HG03060 (cell line): ENCODE results near the gene GABRB2.
"Not testable (repeated sequence)": the region's sequence is repeated elsewhere in the genome, so short reads cannot be mapped to it uniquely, and the experiment has no call there.

ENCODE experiments used
- ATAC-seq: cut with Tn5 transposase; IDR thresholded peaks from one replicate; pipeline ENCODE4 v1.9.1; 2021; ENCODE audit warnings: low read depth, moderate number of reproducible peaks; ENCODE audit not compliant: unreplicated experiment

Gene GABRB2

DNA sequence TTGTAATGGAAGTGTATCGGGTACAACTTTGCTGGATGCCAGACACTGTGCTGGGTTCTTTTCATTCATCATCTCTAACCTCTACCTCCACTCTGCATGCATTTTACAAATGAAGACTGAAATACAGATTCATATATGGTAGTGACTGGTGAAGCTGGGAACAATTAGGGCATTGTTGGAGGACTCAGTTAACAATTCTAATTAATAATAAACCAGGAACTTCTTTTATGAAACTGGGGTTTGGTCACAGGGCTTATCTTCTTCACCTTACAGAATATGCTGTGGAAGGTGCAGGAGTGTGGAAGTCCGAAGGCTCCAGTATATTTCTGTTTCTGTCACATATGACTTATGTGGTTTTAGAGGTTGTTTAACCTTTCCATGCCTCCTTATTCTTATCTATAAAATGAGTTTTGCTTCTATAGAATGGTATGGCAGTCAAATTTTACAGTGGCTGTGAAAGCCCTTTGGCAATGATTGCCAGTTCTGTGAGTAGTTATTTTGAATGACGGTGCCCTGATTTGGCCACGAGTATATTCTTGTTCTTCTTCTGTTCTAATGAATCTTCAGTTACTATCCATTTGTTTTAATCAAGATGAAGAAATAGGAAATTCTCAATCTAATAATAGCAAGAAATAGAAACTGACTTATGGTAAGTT lies 284.7 kb downstream of the GABRB2 start:
- ATAC-seq: peak; percentile 48

DNA sequence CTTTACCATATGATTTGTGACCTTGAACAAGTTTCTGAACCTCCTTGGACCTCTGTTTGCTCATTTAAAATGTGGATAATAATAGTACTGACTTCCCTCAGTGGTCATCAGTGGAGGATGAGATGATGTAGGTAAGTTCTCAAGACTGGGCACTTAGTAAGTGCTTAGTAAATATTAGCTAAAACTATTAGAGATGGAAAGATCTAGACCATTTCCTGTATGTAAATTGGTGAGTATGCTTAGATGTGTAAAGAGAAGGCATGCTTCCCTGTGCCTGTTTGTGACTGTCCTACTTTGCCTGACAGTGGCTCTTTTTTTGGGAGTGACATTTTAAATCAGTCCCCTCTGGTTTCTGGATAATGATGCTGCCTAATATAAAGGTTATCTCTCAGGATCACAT lies 288.1 kb downstream of the GABRB2 start:
- no peak for ATAC-seq

DNA sequence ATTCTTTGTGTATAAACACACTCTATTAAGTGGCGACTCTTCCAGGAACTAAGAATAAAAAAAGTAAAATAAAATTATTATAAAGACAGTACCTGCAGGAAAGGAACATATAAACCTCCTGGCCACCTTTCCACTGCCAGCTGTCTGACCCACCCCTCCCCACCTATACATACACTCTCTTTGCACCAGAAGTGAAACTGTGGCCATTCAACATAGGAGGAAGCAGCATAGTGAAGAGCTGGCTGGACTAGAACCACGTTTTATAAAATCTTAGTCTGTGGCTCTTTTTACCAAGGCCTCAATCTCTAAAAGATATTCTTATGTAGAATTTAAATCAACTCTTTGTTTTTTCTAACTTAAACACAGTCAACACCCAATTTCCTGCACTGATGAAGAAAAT lies 289.6 kb downstream of the GABRB2 start:
- no peak for ATAC-seq

DNA sequence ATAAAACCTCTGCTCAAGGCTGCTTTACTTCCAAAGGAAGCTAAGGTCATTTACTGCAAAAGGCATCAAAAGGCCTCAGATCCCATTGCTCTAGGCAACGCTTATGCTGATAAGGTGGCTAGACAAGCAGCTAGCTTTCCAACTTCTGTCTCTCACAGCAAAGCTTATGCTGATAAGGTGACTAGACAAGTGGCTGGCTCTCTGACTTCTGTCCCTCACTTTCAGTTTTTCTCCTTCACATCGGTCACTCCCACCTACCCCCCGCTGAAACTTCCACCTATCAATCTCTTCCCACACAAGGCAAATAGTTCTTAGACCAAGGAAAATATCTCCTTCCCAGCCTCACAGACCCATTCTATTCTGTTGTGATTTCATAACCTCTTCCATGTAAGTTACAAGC lies 293.6 kb downstream of the GABRB2 start:
- not testable (repeated sequence) for ATAC-seq

DNA sequence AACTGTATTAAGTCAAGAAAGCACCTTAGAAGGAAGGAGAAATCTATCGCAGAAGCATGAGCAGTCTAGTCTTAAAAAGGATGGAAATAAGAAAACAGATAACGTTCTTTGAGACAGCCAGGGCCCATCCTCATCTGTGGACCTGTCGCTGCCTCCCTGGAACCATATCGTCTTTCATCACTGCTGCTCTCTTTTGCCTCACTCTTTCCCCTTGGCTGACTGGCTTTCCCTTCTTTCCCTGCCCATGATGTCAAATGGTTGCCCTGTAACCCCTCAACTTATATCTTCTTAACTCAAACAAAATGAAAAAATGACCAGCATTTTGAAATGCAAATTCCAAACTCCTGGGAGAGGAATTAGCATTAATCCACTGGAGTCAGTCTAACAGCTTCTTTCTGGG lies 299.8 kb downstream of the GABRB2 start:
- no peak for ATAC-seq

DNA sequence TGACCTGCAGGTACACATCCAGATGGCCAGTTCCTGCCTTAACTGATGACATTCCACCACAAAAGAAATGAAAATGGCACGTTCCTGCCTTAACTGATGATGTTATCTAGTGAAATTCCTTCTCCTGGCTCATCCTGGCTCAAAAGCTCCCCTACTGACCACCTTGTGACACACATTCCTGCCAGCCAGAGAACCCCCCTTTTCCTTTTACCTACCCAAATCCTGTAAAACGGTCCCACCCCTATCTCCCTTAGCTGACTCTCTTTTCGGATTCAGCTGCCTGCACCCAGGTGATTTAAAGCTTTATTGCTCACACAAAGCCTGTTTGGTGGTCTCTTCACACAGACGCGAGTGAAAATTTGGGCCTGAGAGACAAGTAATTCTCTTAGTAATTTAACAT lies 300.7 kb downstream of the GABRB2 start:
- not testable (repeated sequence) for ATAC-seq
